ENCODE data around the gene TLR8.
"Not testable (repeated sequence)": the region's sequence is repeated elsewhere in the genome, so short reads cannot be mapped to it uniquely, and the experiment has no call there.

TLR8 gene

DNA sequence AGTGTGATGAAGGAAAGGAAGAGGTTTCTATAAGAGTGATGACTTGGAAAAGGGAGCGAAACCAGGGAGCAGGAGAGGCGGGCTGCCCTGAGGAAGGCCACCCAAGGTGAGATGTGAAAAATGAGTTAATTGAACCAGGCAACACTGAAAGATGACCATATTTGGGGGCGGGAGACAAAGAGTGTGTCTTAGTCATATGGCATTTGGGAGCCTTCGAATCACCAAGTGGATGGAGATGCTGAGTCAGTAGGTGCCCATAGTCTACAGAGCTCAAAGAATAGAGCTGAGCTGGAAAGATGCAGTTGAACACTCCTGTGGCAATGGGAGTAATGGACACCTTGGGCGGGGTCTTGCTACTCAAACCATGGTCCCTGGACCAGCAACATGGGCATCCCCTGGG is 8.3 kb upstream of the TLR8 start:
- no peak for DNase-seq (ENCODE audit: low spot score)

DNA sequence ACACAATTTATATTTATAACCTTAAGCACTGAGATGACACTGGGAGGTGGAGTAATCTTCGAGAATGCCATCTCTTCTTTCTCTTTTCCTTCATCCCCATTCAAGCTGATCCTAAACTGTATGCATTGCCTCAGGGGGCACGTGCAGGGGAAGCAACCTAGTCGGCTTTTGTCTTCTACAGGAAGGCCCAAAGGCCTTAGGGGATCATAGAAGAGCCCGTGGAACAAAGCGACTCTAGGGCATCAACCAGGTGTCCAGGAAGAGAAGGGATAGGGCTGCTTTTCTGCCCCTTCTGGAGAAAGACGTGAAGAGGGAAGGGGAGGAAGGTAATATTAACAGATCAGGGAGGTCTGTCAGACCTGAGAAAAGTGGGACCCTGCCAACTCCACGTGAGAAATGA is 6.9 kb upstream of the TLR8 start:
- DNase-seq (ENCODE audit: low spot score): no peak

DNA sequence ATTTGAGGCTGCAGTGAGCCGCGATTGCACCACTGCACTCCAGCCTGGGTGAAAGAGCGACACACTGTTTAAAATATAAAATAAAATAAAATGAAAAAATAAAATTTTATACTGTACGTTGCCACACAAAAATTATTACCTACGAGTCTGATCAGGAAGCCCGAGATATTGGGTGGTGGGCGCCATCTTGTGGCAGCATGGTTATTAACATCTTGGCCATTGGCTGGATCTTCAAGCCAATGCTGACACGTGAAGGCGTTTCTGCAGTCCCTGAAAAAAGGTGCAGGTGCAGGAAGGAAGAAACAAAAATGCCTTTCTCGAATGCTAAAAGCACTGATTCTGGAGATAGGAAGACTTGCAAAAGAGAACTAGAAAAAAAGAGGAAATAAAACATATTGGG is 4.9 kb upstream of the TLR8 start:
- DNase-seq (ENCODE audit: low spot score): peak; percentile 66

DNA sequence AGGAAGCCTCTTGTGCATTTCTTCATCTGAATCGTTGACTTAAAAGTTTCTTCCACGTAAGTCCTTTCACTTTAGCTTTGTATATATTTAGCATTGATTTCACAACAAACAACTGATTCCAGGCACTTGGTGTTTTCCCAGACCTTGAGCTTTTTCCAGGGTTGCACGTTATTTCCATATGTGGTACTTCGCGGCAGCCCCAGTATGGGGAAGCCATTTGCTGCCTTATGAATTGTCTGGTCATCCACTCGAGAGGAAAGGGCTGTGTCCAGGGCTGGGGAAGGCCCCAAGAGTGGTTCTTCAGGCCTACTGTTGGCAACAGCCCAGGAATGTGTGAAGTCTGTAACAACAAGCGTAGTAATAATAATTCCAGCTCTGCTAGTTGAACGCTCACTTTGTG is 2.8 kb upstream of the TLR8 start:
- peak; percentile 14 for DNase-seq (ENCODE audit: low spot score)

DNA sequence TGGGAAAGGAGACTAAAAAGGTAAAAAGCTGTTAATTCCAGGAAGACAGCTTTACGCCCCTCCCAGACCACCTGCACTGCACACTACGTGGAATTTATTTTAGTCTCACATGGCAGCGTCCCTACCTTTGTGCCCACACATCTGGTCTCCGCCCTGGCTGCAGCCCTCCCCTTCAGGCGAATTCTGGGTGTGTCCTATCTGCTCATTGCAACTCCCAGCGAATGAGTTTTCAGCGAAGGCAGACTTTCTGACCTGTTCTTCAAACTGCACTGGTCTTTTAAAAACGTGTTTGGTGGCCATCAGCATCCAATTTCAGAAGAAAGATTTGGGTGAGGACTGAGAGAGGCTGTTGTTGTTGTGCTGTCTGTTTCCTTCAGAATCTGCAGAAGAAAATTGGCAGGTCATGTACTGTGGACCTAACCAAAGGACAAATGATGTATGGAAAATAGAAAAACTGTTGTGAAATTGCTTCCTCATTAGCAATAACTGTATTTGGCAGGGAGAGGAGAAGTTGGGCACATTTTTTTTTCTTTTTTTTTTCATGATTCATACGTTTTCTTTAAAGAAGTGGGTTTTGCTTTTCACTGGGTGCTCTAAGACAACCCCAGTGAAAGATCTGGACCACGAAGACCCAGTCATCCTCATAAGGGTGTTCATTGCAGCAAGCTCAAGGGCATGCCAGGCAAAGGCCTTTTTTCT is 4.2 kb downstream of the TLR8 start:
- DNase-seq (ENCODE audit: low spot score): no peak

DNA sequence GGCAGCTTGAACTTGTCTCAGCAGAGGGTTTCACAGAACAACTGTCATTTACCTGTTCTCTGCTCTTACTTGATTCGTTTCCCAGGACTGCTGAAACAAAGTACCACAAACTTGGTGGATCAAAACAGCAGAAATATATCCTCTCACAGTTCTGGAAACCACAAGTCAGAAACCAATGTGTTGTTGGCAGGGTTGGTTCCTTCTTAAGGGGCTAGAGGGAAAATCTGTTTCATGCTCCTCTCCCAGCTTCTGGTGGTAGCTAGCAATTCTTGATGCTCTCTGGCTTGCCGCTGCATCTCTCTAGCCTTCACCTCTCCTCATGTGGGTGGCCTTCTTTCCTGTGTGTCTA is 4.7 kb downstream of the TLR8 start:
- DNase-seq (ENCODE audit: low spot score): no peak

DNA sequence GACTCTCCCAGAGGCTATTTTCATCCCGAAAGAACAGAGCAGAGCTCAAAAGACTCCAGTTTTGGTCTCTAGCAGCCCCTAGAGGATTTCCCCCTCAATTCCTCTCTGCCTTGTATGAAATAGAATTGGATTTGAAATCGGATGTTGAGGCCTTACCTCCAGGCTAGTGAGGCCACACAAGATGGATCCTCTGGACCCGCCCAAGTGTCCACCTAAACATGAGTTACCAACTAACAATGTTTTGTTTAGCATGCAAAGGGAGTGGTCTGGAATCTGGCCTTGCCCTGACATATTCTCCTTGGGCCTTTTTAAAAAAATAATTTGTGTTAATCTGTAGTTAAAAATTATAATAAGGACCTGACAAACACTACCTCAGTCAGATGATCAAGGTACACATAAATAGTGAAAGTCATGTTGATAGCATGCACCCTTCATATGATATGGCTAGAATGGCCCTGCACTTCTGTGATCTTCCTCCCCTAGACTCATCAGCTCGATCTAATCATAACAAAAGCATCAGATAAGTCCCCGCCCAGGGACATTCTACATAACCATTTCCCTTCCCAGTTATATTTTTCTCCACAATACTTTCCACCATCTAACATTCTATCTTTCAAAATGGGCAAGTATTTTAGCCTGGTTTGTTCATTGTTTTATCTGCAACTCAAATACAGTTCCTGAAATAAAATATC is 6.5 kb downstream of the TLR8 start:
- no peak for DNase-seq (ENCODE audit: low spot score)

DNA sequence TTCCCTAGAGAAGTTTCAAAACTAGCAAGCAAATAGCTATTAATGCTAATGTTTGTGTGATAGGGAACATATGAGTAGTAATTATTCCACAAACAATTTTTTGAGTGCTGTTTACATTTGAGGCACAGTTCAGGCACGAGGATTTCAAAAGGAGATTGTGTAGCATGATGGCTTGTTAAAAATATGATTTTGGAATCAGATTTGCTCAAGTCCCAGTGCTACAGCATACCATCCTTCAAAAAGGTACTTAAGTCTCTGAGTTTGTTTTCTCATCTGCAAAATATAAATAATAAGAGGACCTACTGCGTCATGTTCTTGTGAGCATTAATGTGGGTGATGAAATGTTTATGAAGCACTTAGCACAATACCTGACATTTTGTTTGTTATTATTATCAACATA is 11.3 kb downstream of the TLR8 start:
- no peak for DNase-seq (ENCODE audit: low spot score)

DNA sequence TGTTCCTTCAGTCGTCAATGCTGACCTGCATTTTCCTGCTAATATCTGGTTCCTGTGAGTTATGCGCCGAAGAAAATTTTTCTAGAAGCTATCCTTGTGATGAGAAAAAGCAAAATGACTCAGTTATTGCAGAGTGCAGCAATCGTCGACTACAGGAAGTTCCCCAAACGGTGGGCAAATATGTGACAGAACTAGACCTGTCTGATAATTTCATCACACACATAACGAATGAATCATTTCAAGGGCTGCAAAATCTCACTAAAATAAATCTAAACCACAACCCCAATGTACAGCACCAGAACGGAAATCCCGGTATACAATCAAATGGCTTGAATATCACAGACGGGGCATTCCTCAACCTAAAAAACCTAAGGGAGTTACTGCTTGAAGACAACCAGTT is 12.6 kb downstream of the TLR8 start:
- no peak for DNase-seq (ENCODE audit: low spot score)

DNA sequence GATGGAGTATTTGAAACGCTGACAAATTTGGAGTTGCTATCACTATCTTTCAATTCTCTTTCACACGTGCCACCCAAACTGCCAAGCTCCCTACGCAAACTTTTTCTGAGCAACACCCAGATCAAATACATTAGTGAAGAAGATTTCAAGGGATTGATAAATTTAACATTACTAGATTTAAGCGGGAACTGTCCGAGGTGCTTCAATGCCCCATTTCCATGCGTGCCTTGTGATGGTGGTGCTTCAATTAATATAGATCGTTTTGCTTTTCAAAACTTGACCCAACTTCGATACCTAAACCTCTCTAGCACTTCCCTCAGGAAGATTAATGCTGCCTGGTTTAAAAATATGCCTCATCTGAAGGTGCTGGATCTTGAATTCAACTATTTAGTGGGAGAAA is 13.2 kb downstream of the TLR8 start:
- no peak for DNase-seq (ENCODE audit: low spot score)

DNA sequence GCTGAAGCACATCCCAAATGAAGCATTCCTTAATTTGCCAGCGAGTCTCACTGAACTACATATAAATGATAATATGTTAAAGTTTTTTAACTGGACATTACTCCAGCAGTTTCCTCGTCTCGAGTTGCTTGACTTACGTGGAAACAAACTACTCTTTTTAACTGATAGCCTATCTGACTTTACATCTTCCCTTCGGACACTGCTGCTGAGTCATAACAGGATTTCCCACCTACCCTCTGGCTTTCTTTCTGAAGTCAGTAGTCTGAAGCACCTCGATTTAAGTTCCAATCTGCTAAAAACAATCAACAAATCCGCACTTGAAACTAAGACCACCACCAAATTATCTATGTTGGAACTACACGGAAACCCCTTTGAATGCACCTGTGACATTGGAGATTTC is 14.6 kb downstream of the TLR8 start:
- no peak for DNase-seq (ENCODE audit: low spot score)

DNA sequence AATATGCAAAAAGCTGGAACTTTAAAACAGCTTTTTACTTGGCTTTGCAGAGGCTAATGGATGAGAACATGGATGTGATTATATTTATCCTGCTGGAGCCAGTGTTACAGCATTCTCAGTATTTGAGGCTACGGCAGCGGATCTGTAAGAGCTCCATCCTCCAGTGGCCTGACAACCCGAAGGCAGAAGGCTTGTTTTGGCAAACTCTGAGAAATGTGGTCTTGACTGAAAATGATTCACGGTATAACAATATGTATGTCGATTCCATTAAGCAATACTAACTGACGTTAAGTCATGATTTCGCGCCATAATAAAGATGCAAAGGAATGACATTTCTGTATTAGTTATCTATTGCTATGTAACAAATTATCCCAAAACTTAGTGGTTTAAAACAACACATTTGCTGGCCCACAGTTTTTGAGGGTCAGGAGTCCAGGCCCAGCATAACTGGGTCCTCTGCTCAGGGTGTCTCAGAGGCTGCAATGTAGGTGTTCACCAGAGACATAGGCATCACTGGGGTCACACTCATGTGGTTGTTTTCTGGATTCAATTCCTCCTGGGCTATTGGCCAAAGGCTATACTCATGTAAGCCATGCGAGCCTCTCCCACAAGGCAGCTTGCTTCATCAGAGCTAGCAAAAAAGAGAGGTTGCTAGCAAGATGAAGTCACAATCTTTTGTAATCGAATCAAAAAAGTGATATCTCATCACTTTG is 15.6 kb downstream of the TLR8 start:
- no peak for DNase-seq (ENCODE audit: low spot score)

DNA sequence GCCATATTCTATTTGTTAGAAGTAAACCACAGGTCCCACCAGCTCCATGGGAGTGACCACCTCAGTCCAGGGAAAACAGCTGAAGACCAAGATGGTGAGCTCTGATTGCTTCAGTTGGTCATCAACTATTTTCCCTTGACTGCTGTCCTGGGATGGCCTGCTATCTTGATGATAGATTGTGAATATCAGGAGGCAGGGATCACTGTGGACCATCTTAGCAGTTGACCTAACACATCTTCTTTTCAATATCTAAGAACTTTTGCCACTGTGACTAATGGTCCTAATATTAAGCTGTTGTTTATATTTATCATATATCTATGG is 16.1 kb downstream of the TLR8 start:
- no peak for DNase-seq (ENCODE audit: low spot score)

DNA sequence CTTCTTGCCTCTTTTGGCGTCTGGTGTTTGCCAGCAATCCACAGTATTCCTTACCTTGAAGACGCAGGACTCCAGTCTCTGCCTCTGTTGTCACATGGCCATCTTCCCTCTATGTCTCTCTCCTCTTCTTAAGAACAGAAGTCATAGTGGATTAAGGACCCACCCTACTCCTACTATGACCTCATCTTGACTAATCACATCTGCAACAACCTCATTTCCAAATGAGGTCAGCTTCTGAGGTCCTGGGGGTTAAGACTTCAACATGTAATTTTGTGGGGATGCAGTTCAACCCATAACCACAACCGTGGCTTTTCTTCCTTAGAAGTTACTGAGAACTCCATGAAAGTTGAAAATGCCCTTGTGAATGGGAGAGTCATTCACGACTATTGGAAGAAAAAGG is 23.3 kb downstream of the TLR8 start:
- DNase-seq (ENCODE audit: low spot score): no peak

DNA sequence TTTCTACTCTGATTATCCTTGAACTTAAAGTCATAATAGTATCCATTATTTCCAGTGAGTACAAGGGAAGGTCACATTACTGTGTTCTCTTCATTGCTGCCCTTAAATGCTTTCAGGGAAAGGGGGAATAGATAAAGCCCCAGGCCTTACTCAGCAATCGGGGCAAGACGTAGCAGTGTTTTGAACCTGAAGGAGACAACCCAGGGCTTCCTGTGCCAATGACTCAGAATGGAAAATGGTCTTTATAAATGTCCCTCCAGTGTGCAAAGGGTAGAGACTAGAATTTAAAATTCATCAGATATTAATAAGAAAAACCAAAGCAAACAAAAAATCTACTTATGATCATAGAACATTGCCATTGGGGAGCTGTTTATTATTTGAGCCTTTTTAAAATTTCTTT is 23.7 kb downstream of the TLR8 start:
- no peak for DNase-seq (ENCODE audit: low spot score)

DNA sequence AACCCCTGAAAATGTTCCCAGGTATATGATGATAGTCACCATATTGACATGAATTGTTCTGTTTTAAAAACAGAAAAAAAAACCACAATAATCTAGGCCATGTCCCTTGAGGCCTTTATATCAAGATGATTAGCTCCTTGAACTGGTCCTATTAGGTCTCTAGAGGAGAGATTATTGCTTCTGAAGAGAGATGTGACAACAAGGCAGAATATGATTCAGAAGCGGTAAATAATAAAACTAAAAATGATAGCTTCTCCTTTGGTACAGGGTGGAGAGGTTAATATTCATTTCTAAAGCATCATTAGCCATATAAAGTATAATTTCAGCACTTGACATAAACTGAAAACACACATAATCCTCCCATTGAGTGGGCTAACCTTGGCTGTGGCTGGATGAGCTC is 25.8 kb downstream of the TLR8 start:
- no peak for DNase-seq (ENCODE audit: low spot score)

DNA sequence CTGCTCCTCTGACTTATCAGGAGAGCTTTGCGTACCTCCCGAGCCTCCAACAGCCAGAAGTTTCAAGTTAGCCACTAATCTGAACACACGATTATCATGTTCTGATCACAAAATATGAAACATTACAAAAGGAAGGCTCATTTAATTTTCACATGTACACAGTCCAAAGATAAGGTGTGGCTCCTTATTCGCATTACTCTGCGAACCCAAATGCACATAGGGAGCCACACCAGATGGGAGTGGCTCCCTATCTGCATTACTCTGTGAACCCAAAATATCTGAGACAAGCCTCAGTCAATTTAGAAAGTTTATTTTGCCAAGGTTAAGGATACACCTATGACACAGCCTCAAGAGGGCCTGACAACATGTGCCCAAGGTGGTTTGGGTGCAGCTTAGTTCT is 28.4 kb downstream of the TLR8 start:
- DNase-seq (ENCODE audit: low spot score): no peak

DNA sequence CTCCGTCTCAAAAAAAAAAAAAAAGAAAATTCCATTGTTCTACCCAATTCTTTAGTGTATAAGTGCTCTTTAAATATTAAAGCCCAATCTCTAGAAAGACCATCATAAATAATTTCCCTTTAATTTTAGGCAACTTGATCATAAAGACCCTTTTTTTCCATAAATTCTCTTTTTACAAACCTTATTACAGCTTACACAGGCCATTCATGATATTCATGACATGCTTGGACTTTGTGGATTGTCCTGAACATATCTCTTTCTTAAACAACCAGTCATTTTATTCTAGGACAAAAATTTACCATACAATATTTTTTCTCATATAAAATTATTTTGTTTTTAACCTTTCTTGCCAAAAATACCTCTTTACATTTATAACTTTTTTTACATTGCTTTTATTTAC is 30.5 kb downstream of the TLR8 start:
- DNase-seq (ENCODE audit: low spot score): no peak

DNA sequence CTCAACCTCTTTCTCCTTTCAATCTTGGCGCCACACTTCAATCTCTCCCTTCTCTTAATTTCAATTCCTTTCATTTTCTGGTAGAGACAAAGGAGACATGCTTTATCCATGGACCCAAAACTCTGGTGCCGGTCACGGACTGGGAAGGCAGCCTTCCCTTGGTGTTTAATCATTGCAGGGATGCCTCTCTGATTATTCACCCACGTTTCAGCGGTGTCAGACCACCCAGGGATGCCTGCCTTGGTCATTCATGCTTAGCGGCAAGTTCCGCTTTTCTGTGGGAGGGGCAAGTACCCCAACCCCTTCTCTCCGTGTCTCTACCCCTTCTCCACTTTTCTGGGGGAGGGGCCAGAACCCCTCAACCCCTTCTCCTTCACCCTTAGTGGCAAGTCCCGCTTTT is 34.1 kb downstream of the TLR8 start:
- DNase-seq (ENCODE audit: low spot score): not testable (repeated sequence)

DNA sequence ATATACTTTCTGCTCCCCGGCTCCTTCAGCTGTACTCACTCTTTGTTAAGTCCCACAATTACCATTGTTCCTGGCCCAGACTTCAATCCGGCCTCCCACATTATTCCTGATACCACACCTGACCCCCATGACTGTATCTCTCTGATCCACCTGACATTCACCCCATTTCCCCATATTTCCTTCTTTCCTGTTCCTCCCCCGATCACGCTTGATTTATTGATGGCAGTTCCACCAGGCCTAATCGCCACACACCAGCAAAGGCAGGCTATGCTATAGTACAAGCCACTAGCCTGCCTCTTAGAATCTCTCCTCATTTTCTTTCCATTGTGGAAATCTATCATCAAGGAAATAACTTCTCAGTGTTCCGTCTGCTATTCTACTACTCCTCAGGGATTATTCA is 37.2 kb downstream of the TLR8 start:
- DNase-seq (ENCODE audit: low spot score): not testable (repeated sequence)

DNA sequence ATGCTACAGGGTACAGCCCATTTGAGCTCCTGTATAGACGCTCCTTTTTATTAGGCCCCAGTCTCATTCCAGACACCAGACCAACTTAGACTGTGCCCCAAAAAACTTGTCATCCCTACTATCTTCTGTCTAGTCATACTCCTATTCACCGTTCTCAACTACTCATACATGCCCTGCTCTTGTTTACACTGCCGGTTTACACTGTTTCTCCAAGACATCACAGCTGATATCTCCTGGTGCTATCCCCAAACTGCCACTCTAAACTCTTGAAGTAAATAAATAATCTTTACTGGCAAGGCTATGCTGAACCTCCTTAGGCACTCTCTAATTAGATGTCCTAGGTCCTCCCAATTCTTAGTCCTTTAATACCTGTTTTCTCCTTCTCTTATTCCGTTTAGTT is 38.0 kb downstream of the TLR8 start:
- DNase-seq (ENCODE audit: low spot score): not testable (repeated sequence)

DNA sequence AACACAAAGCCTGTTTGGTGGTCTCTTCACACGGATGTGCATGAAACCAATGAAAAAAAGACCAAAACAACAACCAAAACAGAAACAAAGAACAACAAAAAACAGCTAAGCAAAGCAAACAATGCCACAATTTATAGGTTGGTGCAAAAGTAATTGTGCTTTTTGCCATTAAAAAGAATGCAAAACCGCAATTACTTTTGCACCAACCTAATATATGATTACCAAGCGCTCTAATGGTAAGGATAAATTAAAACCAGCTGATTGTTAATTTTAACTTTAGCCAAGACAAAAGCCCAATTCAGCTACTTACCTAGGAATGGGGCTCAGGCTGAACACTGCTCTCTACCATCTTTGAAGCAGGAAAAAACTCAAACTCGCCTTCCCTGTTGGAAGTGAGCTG is 39.1 kb downstream of the TLR8 start:
- no peak for DNase-seq (ENCODE audit: low spot score)

DNA sequence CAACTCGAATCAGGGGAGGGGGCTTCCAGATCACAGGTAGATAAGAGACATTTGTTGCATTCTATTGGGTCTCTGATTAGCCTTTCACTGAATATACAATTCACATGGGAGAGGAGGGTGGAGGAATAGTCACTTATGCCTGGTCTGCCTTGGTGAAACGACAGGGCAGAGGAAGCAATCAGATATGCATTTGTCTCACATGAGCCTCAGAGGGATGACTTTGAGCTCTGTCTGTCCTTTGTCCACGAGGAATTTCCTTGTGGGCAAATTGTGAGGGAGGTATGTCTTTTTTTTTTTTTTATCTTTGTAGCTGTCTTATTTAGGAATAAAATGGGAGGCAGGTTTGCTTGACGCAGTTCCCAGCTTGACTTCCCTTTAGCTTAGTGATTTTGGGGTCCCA is 40.0 kb downstream of the TLR8 start:
- DNase-seq (ENCODE audit: low spot score): no peak
